ENCODE results near the gene MAPK12. TPM values are rescaled to one million over a fixed set of nuclear protein-coding genes. Genes with fewer than 3 reads are reported as not detected.

MAPK12 gene
- total and polyA plus RNA-seq, 10 of the 15 experiments (the other 5 are each of a cell fraction or from before 2014, with no cell fraction given): 1.1 to 38.9 (median 16.3) TPM

DNA sequence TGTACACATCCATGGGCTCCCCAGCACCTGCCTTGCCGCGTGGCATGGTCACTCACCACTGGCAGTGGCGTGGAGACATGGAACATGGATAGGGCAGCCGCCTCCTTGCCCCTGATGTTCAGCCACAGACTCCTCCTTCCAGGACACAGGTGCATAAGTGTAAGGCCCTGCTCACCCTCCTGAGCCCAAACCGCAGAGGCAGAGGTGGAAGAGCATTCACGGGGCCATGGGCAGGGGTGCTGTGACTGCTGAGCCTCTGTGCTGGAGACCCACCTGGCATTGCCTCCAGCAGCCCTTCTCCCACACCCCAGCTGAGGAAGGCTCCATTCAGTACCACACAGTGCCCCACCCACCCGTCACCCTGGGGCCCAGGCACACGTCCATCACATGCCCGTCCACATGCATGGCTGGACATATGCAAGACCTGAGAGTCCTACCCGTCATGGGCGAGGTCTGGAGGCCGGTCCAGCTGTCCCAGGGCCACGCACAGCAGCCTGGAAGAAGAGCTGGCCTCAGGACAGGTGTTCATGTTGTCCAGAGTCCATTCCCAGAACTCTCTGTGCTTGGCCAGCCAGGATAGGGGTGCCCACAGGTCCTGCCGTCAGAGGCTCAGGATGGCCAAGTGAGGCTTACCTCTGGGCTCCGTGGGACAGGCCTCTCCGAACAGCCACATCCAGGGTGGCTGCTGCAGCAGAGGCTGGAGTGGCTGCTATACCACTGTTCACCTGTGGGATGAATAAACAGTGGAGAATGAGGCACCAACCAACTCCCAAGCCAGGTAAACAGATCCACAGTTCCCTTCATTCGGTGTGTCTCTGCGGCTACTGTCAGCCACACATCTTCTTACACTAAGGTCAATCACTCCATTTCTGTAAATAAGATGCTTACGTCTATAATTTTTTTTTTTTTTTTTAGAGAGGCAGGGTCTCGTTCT lies 15.0 kb downstream of the MAPK12 start (continued):
- TF ChIP-seq, protein P1, sequence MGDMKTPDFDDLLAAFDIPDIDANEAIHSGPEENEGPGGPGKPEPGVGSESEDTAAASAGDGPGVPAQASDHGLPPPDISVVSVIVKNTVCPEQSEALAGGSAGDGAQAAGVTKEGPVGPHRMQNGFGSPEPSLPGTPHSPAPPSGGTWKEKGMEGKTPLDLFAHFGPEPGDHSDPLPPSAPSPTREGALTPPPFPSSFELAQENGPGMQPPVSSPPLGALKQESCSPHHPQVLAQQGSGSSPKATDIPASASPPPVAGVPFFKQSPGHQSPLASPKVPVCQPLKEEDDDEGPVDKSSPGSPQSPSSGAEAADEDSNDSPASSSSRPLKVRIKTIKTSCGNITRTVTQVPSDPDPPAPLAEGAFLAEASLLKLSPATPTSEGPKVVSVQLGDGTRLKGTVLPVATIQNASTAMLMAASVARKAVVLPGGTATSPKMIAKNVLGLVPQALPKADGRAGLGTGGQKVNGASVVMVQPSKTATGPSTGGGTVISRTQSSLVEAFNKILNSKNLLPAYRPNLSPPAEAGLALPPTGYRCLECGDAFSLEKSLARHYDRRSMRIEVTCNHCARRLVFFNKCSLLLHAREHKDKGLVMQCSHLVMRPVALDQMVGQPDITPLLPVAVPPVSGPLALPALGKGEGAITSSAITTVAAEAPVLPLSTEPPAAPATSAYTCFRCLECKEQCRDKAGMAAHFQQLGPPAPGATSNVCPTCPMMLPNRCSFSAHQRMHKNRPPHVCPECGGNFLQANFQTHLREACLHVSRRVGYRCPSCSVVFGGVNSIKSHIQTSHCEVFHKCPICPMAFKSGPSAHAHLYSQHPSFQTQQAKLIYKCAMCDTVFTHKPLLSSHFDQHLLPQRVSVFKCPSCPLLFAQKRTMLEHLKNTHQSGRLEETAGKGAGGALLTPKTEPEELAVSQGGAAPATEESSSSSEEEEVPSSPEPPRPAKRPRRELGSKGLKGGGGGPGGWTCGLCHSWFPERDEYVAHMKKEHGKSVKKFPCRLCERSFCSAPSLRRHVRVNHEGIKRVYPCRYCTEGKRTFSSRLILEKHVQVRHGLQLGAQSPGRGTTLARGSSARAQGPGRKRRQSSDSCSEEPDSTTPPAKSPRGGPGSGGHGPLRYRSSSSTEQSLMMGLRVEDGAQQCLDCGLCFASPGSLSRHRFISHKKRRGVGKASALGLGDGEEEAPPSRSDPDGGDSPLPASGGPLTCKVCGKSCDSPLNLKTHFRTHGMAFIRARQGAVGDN (IDR thresholded peaks at IDR 0.05): no peak
- TF ChIP-seq TCF3 (IDR thresholded peaks at IDR 0.05; ENCODE audit: borderline replicate concordance, insufficient read depth, low read depth, low read length) (no peak), BACH1 (IDR thresholded peaks at IDR 0.05; ENCODE audit: borderline replicate concordance) (no peak), POLR2A (IDR thresholded peaks at IDR 0.05; ENCODE audit: low read depth, low read length) (peak; percentile 32; the same call in 1 of the 2 replicates), PAX8 (IDR thresholded peaks at IDR 0.05) (no peak), IKZF1 (conservative IDR thresholded peaks at IDR 0.05) (no peak)
- TF ChIP-seq, protein P2, sequence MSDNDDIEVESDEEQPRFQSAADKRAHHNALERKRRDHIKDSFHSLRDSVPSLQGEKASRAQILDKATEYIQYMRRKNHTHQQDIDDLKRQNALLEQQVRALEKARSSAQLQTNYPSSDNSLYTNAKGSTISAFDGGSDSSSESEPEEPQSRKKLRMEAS (IDR thresholded peaks at IDR 0.05; ENCODE audit: low read depth, low read length): no peak
- TF ChIP-seq, protein P3, sequence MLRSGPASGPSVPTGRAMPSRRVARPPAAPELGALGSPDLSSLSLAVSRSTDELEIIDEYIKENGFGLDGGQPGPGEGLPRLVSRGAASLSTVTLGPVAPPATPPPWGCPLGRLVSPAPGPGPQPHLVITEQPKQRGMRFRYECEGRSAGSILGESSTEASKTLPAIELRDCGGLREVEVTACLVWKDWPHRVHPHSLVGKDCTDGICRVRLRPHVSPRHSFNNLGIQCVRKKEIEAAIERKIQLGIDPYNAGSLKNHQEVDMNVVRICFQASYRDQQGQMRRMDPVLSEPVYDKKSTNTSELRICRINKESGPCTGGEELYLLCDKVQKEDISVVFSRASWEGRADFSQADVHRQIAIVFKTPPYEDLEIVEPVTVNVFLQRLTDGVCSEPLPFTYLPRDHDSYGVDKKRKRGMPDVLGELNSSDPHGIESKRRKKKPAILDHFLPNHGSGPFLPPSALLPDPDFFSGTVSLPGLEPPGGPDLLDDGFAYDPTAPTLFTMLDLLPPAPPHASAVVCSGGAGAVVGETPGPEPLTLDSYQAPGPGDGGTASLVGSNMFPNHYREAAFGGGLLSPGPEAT (IDR thresholded peaks at IDR 0.05; ENCODE audit: low read depth): no peak
- TF ChIP-seq, protein P4, sequence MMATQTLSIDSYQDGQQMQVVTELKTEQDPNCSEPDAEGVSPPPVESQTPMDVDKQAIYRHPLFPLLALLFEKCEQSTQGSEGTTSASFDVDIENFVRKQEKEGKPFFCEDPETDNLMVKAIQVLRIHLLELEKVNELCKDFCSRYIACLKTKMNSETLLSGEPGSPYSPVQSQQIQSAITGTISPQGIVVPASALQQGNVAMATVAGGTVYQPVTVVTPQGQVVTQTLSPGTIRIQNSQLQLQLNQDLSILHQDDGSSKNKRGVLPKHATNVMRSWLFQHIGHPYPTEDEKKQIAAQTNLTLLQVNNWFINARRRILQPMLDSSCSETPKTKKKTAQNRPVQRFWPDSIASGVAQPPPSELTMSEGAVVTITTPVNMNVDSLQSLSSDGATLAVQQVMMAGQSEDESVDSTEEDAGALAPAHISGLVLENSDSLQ (IDR thresholded peaks at IDR 0.05): no peak
